Urothelium cell line (cell line): ENCODE data around the gene GCSH.
"Not testable (repeated sequence)": the region's sequence is repeated elsewhere in the genome, so short reads cannot be mapped to it uniquely, and the experiment has no call there.

Experiments
- DNase-seq: peaks from one replicate; pipeline ENCODE4 v3.0.0; 2011; ENCODE audit warnings: low spot score, mixed read lengths
- FAIRE-seq: peaks from 2 replicates; lab custom pipeline; 2011; peaks lifted over from hg19 to GRCh38; lab: Jason Lieb, UNC

Gene GCSH

DNA sequence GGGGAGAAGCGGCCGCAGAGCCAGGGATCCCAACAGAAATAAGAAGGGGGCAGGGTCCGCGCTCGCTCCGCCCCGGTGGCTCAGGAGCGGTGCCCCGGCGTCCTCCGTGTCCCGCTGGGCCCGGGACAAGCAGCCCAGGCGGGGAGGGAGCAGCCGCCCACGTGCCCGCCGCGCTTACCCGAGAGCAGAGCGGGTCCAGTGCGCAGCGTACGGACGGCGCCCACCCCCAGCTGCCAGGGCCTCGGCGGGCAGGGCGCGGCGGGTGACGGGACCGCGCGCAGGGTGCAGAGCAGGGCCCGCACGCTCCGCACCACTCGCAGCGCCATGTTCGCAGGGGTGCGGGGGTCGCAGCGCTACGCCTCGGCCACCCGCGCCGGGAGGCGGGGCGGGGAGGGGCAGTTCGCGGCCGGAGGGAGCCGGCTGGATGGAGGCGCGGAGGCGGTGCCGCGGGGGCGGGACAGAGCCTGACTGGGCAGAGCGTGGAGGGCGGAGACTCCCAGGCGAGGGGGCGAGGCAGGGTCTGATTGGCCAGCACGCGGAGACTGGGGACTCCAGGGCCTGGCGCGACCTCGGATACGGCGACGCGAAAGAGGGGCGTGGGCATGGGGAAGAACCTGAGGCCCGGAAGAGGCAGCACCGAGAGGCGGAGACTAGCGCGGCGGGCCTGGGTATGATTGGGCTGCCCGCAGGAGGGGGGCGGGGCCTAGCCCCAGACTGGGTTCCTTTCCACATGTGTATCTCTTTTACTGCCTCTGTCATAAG, at the start of gene GCSH:
Gene GCSH (minus strand): TSS at position 443 of the 762 bp plus-strand sequence. CDS start 117 bp downstream, at position 326.
- FAIRE-seq, result peak; percentile 79

DNA sequence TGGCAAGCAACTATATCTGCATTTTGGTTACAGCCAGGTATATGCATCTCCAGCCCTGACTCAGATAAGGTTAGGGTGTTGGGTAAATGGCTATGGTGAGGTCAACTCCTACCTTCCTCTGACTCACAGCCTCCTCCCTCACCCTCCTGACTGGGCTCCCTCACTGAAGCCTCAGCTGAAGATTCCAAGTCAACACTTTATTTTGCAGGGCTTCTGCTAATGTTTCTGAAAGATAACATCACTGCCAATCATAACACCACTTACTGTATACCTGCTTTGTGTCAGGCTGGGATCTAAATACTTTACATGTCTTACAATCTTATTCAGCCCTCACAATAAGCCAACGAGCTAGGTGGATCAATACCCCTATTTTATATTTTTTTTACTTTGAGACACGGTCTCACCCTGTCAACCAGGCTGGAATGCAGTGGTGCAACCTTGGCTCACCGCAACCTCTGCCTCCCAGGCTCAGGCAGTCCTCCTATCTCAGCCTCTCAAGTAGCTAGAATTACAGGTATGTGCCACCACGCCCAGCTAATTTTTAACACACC, 47.8 kb upstream of the GCSH start:
- DNase-seq (peak; percentile 80), FAIRE-seq (no peak)

More for the DNA sequence above, at the start of gene GCSH:
- peak; percentile 99 for DNase-seq

GRCh38 chr16:81142864-81143263, 46.7 kb upstream of the GCSH start:
- DNase-seq (no peak), FAIRE-seq (no peak)

DNA sequence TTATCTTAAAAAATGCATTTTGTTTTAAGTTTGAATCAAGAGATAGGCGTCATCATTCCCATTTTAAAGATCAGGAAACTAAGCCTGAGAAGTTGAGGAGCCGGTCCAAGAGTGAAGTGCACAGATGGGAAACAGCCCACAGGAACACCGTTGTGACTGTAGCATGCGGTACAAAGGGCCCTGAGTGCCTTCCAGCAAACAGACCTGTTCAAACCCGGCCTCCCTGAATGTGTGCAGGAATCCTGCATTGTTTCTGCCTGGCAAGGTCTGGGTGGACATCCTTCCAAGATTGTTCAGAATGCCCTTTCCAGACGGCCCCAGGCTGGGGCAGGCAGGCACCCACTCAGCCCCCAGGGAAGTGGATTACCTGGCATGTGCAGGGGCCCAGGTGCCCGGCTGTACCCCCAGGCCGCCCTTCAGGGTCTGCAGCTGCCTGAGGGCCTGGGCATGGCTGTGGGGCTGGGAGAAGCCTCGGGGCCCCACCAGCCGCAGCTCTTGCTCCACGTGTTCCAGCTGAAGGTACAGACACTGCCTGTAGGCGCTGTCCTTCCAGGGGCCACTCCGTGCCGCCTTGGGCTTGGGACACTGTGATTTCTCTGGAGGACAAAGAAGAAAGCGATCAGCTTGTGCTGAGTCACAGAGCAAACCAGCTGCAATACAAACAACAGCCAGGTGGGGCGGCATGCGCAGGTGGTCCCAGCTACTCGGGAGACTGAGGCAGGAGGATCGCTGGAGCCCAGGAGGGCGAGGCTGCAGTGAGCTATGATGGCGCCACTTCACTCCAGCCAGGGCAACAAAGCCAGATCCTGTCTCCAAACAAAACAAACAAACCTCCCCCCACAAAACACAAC, 45.0 kb upstream of the GCSH start:
- no peak for DNase-seq

DNA sequence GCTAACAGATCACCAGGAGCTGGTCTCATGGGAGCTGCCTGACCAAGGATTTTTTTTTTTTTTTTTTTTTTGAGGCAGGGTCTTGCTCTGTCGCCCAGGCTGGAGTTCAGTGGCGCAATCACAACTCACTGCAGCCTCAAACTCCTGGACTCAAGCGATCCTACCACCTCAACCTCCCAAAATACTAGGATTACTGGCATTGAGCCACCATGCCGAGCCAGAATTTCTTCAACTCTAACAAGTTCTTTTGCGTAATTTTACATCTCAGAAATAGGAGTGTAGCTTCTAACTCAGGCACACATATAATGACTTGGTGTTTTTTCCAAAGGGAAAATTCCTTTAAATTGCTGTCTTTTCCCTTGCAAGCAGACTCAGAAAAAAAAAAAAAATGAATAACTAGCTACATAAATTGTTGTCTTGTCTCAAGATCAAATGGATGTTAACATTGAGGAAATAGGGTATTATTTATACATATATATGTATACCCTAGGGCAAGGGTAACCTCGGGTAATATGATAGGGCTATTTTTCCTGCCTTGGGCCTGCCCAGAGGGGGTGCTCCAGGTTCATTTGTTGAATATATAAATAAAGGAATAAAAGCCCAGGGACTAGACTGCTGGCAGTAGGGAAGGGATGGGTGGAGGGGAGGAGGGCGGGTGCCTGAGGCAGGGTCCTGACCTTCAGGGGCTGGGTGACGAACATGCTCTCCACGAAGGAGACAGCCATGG, 42.8 kb upstream of the GCSH start:
- DNase-seq, result no peak
- no peak for FAIRE-seq

More for the DNA sequence above, 45.0 kb upstream of the GCSH start:
- FAIRE-seq, result no peak

DNA sequence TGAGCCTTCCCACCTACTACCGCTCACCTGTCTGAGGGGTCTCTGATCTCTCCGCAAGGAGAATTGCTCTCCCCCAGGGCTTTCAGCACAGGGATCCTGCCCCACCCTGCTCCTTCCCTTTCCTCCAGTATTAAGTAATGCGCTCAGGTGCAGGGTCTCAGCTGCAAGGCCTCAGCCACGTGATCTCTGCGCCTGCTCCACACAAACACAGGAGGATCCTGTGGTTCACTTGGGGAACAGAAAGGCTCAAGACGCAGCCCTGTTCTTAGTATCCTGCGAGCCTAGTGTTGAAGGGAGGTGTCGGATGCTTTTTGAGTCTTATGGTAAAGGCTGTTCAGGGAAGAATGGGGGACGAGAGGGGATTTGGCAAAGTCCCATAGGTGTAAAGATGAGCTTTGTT, 41.6 kb upstream of the GCSH start:
- no peak for FAIRE-seq
- DNase-seq, result no peak

DNA sequence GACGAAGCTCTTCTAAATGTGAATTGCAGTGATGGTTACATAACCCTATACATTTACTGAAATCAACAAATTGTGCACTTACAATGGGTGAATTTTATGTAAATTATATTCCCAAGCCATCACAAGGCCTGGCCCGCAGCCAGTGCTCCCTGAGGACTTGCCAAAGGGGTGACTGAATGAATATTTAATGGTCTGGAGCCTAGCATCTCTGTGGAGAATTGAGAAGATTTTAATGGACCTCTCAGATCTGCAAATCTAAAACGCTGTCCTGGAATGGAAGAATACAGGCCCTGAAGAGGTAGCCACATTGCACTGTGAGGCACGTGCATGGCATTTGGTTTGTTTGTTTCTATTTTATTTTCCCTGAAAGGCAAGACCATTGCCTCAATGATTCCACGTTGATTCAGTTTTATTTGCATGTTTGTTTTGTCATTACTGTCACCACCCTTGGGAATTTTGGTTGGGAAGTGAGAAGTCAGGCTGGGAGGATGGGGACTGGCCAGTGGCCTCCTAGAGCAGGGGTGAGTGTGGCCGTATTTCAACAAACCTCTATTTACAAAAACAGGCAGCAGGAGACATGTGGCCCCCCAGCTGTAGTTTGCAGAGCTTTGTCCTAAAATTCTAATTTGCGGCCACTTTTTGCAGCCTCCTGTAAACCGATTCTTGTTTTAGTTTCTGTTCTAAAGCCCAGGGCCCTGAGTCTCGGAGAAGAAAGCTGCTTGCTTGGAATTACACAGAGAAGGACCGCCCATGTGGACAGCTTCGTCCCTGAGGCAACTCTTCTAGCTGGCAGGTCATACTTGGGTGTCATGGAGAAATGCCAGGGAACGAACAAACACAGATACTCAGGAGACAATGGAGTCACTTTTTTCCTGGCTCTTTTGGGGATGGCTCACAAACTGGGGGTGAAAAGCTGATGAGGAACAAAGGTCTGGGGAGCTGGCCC, 40.5 kb upstream of the GCSH start:
- DNase-seq, result no peak
- FAIRE-seq, result no peak

- DNase-seq (no peak), FAIRE-seq (no peak)
These were observed 33.9 kb upstream of the GCSH start for GRCh38 chr16:81130126-81130525.

DNA sequence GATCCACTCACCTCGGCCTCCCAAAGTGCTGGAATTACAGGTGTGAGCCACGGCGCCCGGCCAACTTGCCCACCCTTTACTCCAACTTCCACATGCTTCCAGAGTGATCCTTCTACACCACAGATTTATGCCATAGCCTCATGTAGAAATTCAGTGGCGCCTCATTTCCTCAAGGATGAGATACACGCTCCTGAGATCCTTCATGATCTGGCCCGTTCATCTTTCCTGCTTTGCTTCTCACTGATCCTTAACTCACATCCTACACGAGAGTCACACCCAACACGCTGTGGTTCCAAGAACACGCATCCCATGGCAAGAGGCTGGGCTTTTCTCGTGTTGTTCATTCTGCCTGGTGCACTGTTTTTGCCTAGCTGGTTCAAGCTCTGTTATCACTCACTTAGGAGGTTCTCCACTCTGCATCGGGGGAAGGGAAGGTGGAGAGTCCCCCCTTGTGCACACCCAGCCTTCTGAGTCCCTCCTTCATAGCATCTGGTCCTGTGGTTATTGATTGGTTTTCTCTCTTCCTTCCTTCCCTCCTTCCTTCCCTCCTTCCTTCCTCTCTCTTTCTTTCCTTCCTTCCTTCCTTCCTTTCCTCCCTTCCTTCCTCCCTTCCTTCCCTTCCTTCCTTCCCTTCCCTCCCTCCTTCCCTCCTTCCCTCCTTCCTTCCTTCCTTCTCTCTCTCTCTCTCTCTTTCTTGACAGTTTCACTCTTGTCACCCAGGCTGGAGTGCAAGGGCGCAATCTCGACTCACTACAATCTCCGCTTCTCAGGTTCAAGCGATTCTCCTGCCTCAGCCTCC, 32.7 kb upstream of the GCSH start:
- DNase-seq (no peak), FAIRE-seq (no peak)

DNA sequence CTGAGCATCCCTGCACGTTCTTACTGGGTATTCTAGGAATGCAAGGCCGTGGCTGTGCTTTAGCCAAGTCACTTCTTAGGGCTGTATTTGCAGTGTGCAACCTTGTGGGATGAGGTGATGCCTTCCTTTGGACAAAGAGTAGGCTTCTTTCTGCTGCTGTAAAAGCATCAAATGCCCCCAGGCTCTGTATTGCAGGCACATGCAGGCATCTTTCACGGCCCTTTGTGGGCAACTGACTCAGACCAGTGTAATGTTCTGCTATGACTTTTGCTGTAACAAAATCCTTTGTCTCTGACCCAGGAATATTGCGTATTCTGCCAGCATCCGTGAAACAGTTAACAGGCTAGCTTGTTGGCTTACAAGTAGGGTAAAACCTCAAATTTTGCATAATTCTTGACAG, 30.9 kb upstream of the GCSH start:
- DNase-seq (no peak), FAIRE-seq (no peak)

GRCh38 chr16:81123092-81123852, 27.1 kb upstream of the GCSH start:
- FAIRE-seq (no peak), DNase-seq (no peak)

DNA sequence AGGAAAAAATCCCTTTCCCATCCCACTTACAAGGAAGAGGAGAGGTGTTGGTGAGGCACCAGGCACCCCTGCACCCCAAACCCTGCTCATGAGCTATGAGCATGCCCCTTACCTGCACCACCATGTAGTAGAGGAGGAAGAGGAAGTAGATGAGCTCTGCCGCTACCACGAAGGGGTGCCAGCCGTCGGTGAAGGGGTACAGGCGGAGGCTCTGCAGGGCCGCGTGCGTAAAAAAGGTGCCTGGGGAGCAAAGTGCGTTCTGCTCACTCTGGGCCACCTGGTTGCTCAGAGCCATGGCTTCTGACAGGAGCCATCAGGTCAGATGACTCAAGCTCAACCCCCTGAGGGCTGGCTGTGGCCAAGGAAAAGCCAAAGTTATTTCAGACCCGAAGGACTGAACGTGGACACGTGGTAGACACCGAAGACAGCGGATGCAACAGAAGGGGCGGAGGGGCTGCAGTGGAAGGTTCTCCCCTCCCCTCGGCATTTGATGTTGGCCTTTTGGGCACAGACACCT, 25.3 kb upstream of the GCSH start:
- DNase-seq, result no peak
- FAIRE-seq, result no peak

- FAIRE-seq (no peak), DNase-seq (no peak)
These were observed 21.2 kb upstream of the GCSH start for GRCh38 chr16:81117436-81117835.

DNA sequence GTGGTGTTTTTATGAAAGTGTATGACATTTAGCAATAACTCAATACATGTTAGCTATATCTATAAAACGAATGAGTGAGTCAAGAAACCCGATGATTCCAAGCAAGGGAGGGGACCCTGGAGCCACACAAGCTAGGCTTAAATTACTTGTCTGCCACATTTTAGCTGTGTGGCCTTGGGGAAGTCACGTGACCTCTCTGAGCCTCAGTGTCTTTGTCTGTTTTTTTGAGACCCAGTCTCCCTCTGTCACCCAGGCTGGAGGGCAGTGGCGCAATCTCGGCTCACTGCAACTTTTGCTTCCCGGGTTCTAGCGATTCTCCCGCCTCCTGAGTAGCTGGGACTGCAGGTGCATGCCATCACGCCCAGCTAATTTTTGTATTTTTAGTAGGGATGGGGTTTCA, 20.1 kb upstream of the GCSH start:
- no peak for FAIRE-seq
- DNase-seq, result no peak

DNA sequence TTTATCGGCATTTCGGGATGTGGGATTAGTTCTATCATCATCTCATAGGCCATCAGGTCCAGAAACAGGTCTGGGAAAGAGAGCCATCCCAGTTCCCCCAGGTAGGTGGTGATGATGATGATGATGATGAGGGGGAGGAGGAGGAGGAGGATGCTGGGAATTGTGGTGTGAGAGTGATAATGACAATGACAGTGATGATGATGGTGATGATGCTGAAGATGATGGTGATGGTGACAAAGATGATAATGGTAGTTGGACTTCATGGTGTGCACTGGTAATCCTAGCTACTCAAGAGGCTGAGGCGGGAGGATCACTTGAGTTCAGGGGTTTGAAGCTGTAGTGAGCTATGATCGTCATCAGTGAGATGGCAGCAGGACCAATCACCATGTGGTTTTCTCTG, 16.3 kb upstream of the GCSH start:
- FAIRE-seq, result no peak
- DNase-seq, result no peak

DNA sequence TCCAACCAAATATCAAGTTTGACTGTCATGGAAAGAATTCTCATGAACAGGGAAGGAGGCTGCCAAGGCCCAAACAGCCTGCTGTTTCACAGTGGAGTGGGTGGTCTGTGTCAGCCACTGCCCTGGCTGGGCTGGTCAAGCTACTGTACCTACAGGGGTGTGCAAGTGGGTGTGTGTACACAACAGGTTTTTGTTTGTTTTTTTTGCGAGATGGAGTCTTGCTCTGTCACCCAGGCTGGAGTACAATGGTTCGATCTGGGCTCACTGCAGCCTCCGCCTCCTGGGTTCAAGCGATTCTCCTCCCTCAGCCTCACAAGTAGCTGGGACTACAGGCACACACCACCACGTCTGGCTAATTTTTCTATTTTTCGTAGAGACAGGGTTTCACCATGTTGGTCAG, 13.1 kb upstream of the GCSH start:
- FAIRE-seq, DNase-seq: not testable (repeated sequence)

DNA sequence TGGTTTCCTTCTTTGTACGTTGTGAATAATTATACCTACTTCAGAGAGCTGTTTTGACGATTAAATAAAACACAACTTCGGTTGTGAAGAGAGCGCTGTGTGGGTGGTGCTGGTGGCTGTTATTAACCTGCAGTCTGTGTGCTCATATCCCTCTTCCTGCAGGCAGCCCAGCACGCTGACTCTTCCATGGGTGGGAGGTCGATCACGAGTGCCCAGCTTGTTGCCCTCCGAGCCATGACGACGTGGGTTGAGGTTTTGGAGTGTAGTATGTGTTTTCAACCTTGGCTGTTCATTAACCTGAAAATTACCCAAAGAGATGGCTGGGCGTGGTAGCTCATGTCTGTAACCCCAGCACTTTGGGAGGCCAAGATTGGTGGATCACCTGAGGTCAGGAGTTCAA, 11.3 kb upstream of the GCSH start:
- no peak for FAIRE-seq
- DNase-seq, result no peak

DNA sequence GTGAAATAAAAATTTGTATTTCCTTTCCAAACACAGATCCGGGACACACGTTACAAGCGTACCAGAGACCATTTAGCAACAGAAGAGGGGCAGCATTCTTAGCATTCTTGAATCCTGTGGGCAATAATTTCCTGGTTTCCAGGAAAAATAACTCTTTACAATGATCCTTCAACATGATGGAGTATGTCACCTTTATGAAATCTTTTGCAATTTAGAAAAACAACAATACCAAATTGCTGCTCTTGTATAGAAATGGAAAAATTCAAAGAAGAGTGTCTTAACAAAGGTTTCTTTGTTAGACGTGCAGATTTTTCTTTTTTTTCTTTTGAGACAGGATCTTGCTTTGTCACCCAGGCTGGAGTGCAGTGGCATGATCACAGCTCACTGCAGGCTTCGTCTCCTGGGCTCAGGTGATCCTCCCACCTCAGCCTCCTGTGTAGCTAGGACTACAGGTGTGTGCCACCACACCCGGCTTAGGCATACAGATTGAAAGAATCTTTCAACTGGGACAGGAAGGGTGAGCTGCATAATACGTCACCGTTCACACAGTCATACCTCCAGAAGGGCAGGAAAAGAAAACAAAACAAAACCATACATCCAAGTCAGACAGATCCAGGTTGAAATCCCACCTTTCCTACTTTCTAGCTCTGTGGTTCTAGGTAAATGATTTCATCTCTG, 10.8 kb upstream of the GCSH start:
- DNase-seq (no peak), FAIRE-seq (no peak)
